CD14-positive monocyte (primary cell): ENCODE measurements around the gene CSF2RB. TPM values are rescaled to one million over a fixed set of nuclear protein-coding genes. Genes with fewer than 3 reads are reported as not detected.

Experiments used
- DNase-seq, 3 donors: peaks; one replicate each; pipeline ENCODE4 v3.0.0-alpha.2; 2011 to 2022
- H2AFZ ChIP-seq: 2 replicates; pipeline ENCODE4 v1.6.0; 2012; ENCODE audit warnings: mild to moderate bottlenecking, low read depth, low read length, inconsistent platforms; ENCODE audit not compliant: insufficient read depth, poor library complexity, severe bottlenecking
- H3K27ac ChIP-seq, 2 donors: 1 replicate in 1 of 2; 2 replicates in 1 of 2; pipeline ENCODE4 v1.5.1; 2012 to 2013; ENCODE audit warnings: low read length in 2 of 2, control low read depth in 1 of 2, inconsistent platforms in 1 of 2, low read depth in 1 of 2, mild to moderate bottlenecking in 1 of 2
- H3K27me3 ChIP-seq, 2 donors: one replicate each; pipeline versions ENCODE4 v1.6.0 to v1.6.1; 2011 to 2013; ENCODE audit warnings: low read length in 2 of 2; ENCODE audit not compliant: control insufficient read depth in 2 of 2, insufficient read depth in 2 of 2
- H3K36me3 ChIP-seq, 2 donors: replicated peaks in 1 of 2; 1 replicate in 1 of 2; 2 replicates in 1 of 2; pipeline versions ENCODE4 v1.5.1 to v1.6.1; 2012 to 2013; ENCODE audit warnings: low read length in 2 of 2, control low read depth in 1 of 2, inconsistent platforms in 1 of 2, mild to moderate bottlenecking in 1 of 2; ENCODE audit not compliant: insufficient read depth in 2 of 2, control insufficient read depth in 1 of 2
- H3K4me1 ChIP-seq, 2 donors: 1 replicate in 1 of 2; 2 replicates in 1 of 2; pipeline versions ENCODE4 v1.5.1 to v1.6.1; 2012 to 2013; ENCODE audit warnings: low read length in 2 of 2, control low read depth in 1 of 2, inconsistent platforms in 1 of 2, mild to moderate bottlenecking in 1 of 2, moderate library complexity in 1 of 2; ENCODE audit not compliant: insufficient read depth in 2 of 2, control insufficient read depth in 1 of 2
- H3K4me2 ChIP-seq: replicated peaks from 2 replicates; pipeline ENCODE3; 2012; ENCODE audit warnings: low read length, moderate library complexity, mild to moderate bottlenecking; ENCODE audit not compliant: poor library complexity, severe bottlenecking; ENCODE audit errors: extremely low read depth
- H3K4me3 ChIP-seq, 3 experiments: fragments of 200-600 bp in 1 of 3; sonication (generic) in 1 of 3; replicated peaks in 1 of 3; 1 replicate in 2 of 3; 2 replicates in 1 of 3; pipeline ENCODE4 v1.5.1; 2011 to 2013; ENCODE audit warnings: low read length in 3 of 3, mild to moderate bottlenecking in 3 of 3, control low read depth in 2 of 3, low read depth in 2 of 3, inconsistent platforms in 1 of 3, moderate library complexity in 1 of 3
- H3K79me2 ChIP-seq: 2 replicates; pipeline ENCODE4 v1.6.0; 2012; ENCODE audit warnings: mild to moderate bottlenecking, control low read depth, inconsistent platforms, low read length, moderate library complexity; ENCODE audit not compliant: insufficient read depth
- H3K9ac ChIP-seq: 2 replicates; pipeline ENCODE4 v1.6.0; 2017; ENCODE audit warnings: low read length, mild to moderate bottlenecking; ENCODE audit not compliant: insufficient read depth, poor library complexity, severe bottlenecking
- H3K9me3 ChIP-seq, 2 donors: replicated peaks in 1 of 2; 1 replicate in 1 of 2; 2 replicates in 1 of 2; pipeline versions ENCODE4 v1.5.1 to v1.6.1; 2012 to 2013; ENCODE audit warnings: low read length in 2 of 2, control low read depth in 1 of 2; ENCODE audit not compliant: control insufficient read depth in 1 of 2, insufficient read depth in 1 of 2
- H4K20me1 ChIP-seq: 2 replicates; pipeline ENCODE4 v1.6.0; 2012; ENCODE audit warnings: mild to moderate bottlenecking, low read length, control low read depth, moderate library complexity; ENCODE audit not compliant: insufficient read depth
- H3K27ac Mint-ChIP-seq, 7 donors: one replicate each; pipeline ENCODE4 v1.8.0; 2020; ENCODE audit warnings: mild to moderate bottlenecking in 7 of 7, mixed read lengths in 7 of 7, moderate library complexity in 6 of 7, inconsistent platforms in 2 of 7
- H3K27me3 Mint-ChIP-seq, 3 donors: one replicate each; pipeline ENCODE4 v1.8.0; 2021 to 2022; ENCODE audit warnings: low read depth in 3 of 3, mild to moderate bottlenecking in 3 of 3, mixed read lengths in 3 of 3, moderate library complexity in 3 of 3, inconsistent platforms in 1 of 3
- H3K36me3 Mint-ChIP-seq, 2 donors: one replicate each; pipeline ENCODE4 v1.8.0; 2020; ENCODE audit warnings: mixed read lengths in 2 of 2, inconsistent platforms in 1 of 2, mild to moderate bottlenecking in 1 of 2
- H3K4me1 Mint-ChIP-seq: one replicate; pipeline ENCODE4 v1.8.0; 2020; ENCODE audit warnings: mild to moderate bottlenecking, mixed read lengths
- H3K4me3 Mint-ChIP-seq, 2 donors: one replicate each; pipeline ENCODE4 v1.8.0; 2020; ENCODE audit warnings: mild to moderate bottlenecking in 2 of 2, mixed read lengths in 2 of 2, moderate library complexity in 1 of 2
- H3K9me3 Mint-ChIP-seq, 7 donors: one replicate each; pipeline ENCODE4 v1.8.0; 2020 to 2022; ENCODE audit warnings: mixed read lengths in 7 of 7, mild to moderate bottlenecking in 6 of 7, moderate library complexity in 6 of 7, inconsistent platforms in 2 of 7
- CTCF ChIP-seq: fragments of 200-600 bp; IDR thresholded peaks from one replicate; pipeline ENCODE4 v1.8.0; 2022; ENCODE audit warnings: antibody characterized with exemption, mild to moderate bottlenecking
- WGBS: methylation state at CpG from one replicate; pipeline ENCODE4 v1.1.5; 2013; ENCODE audit warnings: missing lambda C conversion rate; ENCODE audit not compliant: insufficient coverage; 5-methylcytosine and 5-hydroxymethylcytosine counted together
- intact Hi-C, 2 donors: fragments of 100-400 bp; cut with micrococcal nuclease; formaldehyde crosslinking; loops; one replicate each; pipeline versions ENCODE4 v1.15.0 to v1.15.1; 2023
- polyA plus RNA-seq, 3 donors: library from polyadenylated mRNA; depleted of rRNA in 1 of 3; unstranded in 2 of 3; stranded (reverse) in 1 of 3; fragments of 300-500 nt in 2 of 3; fragments of >200 nt in 1 of 3; fragmentation: Illumina TruSeq in 2 of 3; gene quantifications; 1 replicate in 2 of 3; 2 replicates in 1 of 3; pipeline ENCODE4 v1.2.3, GENCODE V29; 2012 to 2021

Gene CSF2RB
- polyA plus RNA-seq, 3 donors = 29.9 to 91.1 (median 52.7) TPM

- no peaks in the 10 kb centered on the region for H3K27me3 ChIP-seq
- Mint-ChIP-seq H3K4me1 (peaks cover 17% of the 10 kb centered on the region), H3K27me3 (peaks cover 2 to 8% (median 4%) of the 10 kb centered on the region in 3 donors), H3K27ac (no peak overlapping the region), H3K4me3 (no peak overlapping the region), H3K36me3 (no peaks in the 10 kb centered on the region), H3K9me3 (peaks cover 0 to 3% (median 0%) of the 10 kb centered on the region in 7 donors)
- TF ChIP-seq CTCF = no peak
- WGBS = 88% methylated on average over 3 of the region's 7 CpGs
- H2AFZ ChIP-seq = no peak overlapping the region
- no peaks in the 10 kb centered on the region for H3K79me2 ChIP-seq
- intact Hi-C loops = no loop called here
- DNase-seq = no peak
- H3K9me3 ChIP-seq = no peaks in the 10 kb centered on the region
- H3K4me1 ChIP-seq = peaks cover 14% of the 10 kb centered on the region in 2 donors
- no peak overlapping the region for H3K9ac ChIP-seq
- no peak overlapping the region for H3K4me3 ChIP-seq
- H3K4me2 ChIP-seq = no peak overlapping the region
- no peaks in the 10 kb centered on the region for H4K20me1 ChIP-seq
- no peak overlapping the region for H3K27ac ChIP-seq
- no peaks in the 10 kb centered on the region for H3K36me3 ChIP-seq
These were observed 5.9 kb upstream of the CSF2RB start for GRCh38 chr22:36907253-36908195.

GRCh38 chr22:36910461-36910860, 3.0 kb upstream of the CSF2RB start:
- no peak for DNase-seq
- no peaks in the 10 kb centered on the region for H3K9me3 Mint-ChIP-seq
- Histone ChIP-seq H3K4me3 (no peak overlapping the region), H3K36me3 (no peaks in the 10 kb centered on the region), H4K20me1 (no peaks in the 10 kb centered on the region), H3K27ac (no peak overlapping the region), H3K4me1 (peaks cover 29 to 35% of the 10 kb centered on the region in 2 donors), H2AFZ (no peak overlapping the region), H3K4me2 (no peak overlapping the region), H3K9ac (no peak overlapping the region), H3K9me3 (no peaks in the 10 kb centered on the region), H3K79me2 (peaks cover 21% of the 10 kb centered on the region), H3K27me3 (no peaks in the 10 kb centered on the region)
- no peak for TF ChIP-seq CTCF
- H3K27me3 Mint-ChIP-seq = peaks cover under 1 to 6% (median 5%) of the 10 kb centered on the region in 3 donors
- H3K36me3 Mint-ChIP-seq = peaks cover 0 to 5% of the 10 kb centered on the region in 2 donors
- peaks cover 30% of the 10 kb centered on the region for H3K4me1 Mint-ChIP-seq
- no peak overlapping the region for H3K4me3 Mint-ChIP-seq
- H3K27ac Mint-ChIP-seq = peak overlapping the region in 1 of 7 donors; percentile 6
- intact Hi-C loops = loop anchor here (5.0 to 10.0 kb wide), 3 partner anchors 38 to 64 kb away; partner anchors contain the start of gene NCF4 (in 1 of the 2)
